ENCODE measurements around the gene OR2AP1. TPM values are rescaled to one million over a fixed set of nuclear protein-coding genes. Genes with fewer than 3 reads are reported as not detected.
A peak's percentile ranks its signal among the peaks of the same experiment; 100 is the strongest.
"Not testable (repeated sequence)": the region's sequence is repeated elsewhere in the genome, so short reads cannot be mapped to it uniquely, and the experiment has no call there.

The OR2AP1 gene
- polyA plus RNA-seq, 3 donors, result not detected

DNA sequence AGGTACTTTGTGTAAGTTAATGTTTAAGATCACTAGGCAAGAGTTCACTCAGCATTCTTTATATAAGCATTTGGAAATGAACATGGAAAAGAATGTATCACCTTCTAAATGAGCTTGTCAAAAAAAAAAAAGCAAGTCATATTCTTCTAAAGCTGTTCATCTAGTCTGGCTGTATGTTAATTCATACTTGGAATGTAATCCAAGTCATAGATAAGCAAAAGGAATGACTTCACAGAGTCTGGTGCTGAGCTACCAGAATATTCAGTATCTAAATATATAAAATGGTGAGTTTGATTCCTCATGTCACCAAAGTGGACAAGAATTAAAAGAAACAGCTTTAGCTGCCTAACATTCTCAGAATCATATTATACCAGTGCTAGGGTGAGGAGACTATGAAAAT is 18.0 kb upstream of the OR2AP1 start:
- no peaks in the 10 kb centered on the region for H3K36me3 Mint-ChIP-seq
- peaks cover 4 to 23% (median 13%) of the 10 kb centered on the region in 7 donors for H3K9me3 Mint-ChIP-seq
- H3K27ac Mint-ChIP-seq, result no peak overlapping the region
- DNase-seq, result no peak
- intact Hi-C loops (cut with micrococcal nuclease), result no loop called here
- Histone ChIP-seq H4K20me1 (ENCODE audit: insufficient read depth, low read length) (no peaks in the 10 kb centered on the region), H2AFZ (ENCODE audit: insufficient read depth, low read depth, low read length, poor library complexity, severe bottlenecking) (no peak overlapping the region), H3K4me2 (replicated peaks; ENCODE audit: extremely low read depth, low read length, poor library complexity, severe bottlenecking) (no peak overlapping the region), H3K4me3 (replicated peaks in 1 of 3; ENCODE audit: low read depth in 2 of 3, low read length in 3 of 3) (no peak overlapping the region), H3K27me3 (ENCODE audit: control insufficient read depth in 2 of 2, insufficient read depth in 2 of 2, low read length in 2 of 2) (no peaks in the 10 kb centered on the region), H3K9me3 (replicated peaks in 1 of 2; ENCODE audit: control insufficient read depth in 1 of 2, insufficient read depth in 1 of 2, low read length in 2 of 2) (peaks cover 6 to 16% of the 10 kb centered on the region in 2 donors), H3K36me3 (replicated peaks in 1 of 2; ENCODE audit: control insufficient read depth in 1 of 2, insufficient read depth in 2 of 2, low read length in 2 of 2) (no peaks in the 10 kb centered on the region), H3K9ac (ENCODE audit: insufficient read depth, low read length, poor library complexity, severe bottlenecking) (no peak overlapping the region), H3K27ac (ENCODE audit: low read depth in 1 of 2, low read length in 2 of 2) (no peak overlapping the region), H3K4me1 (ENCODE audit: control insufficient read depth in 1 of 2, insufficient read depth in 2 of 2, low read length in 2 of 2) (no peaks in the 10 kb centered on the region), H3K79me2 (ENCODE audit: insufficient read depth, low read length) (no peaks in the 10 kb centered on the region)
- no peaks in the 10 kb centered on the region for H3K4me1 Mint-ChIP-seq
- no peak overlapping the region for H3K4me3 Mint-ChIP-seq
- peaks cover 0 to 2% (median 2%) of the 10 kb centered on the region in 3 donors for H3K27me3 Mint-ChIP-seq (ENCODE audit: low read depth in 3 of 3)
- TF ChIP-seq, protein P1, sequence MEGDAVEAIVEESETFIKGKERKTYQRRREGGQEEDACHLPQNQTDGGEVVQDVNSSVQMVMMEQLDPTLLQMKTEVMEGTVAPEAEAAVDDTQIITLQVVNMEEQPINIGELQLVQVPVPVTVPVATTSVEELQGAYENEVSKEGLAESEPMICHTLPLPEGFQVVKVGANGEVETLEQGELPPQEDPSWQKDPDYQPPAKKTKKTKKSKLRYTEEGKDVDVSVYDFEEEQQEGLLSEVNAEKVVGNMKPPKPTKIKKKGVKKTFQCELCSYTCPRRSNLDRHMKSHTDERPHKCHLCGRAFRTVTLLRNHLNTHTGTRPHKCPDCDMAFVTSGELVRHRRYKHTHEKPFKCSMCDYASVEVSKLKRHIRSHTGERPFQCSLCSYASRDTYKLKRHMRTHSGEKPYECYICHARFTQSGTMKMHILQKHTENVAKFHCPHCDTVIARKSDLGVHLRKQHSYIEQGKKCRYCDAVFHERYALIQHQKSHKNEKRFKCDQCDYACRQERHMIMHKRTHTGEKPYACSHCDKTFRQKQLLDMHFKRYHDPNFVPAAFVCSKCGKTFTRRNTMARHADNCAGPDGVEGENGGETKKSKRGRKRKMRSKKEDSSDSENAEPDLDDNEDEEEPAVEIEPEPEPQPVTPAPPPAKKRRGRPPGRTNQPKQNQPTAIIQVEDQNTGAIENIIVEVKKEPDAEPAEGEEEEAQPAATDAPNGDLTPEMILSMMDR (IDR thresholded peaks at IDR 0.05), result no peak

DNA sequence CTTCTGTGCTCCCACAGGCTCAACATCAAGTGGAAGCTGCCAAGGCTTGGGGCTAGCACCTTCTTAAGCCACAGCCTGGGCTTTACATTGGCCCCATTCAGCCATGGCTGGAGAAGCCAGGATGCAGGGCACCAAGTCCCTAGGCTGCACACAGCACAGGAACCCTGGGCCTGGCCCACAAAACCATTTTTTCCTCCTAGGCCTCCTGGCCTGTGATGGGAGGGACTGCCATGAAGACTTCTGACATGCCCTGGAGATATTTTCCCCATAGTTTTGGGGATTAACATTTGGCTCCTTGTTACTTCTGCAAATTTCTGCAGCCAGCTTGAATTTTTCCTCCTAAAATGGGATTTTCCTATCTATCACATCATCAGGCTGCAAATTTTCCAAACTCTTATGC is 2.2 kb upstream of the OR2AP1 start:
- Mint-ChIP-seq H3K9me3 (peaks cover 18 to 30% (median 28%) of the 10 kb centered on the region in 7 donors), H3K27ac (peak overlapping the region in 1 of 7 donors; percentile 27)
- DNase-seq; H3K27ac ChIP-seq (ENCODE audit: low read depth in 1 of 2, low read length in 2 of 2); H4K20me1 ChIP-seq (ENCODE audit: insufficient read depth, low read length); H3K36me3 ChIP-seq (replicated peaks in 1 of 2; ENCODE audit: control insufficient read depth in 1 of 2, insufficient read depth in 2 of 2, low read length in 2 of 2); H3K9ac ChIP-seq (ENCODE audit: insufficient read depth, low read length, poor library complexity, severe bottlenecking); H3K27me3 ChIP-seq (ENCODE audit: control insufficient read depth in 2 of 2, insufficient read depth in 2 of 2, low read length in 2 of 2); H3K27me3 Mint-ChIP-seq (ENCODE audit: low read depth in 3 of 3); intact Hi-C loops (cut with micrococcal nuclease); H3K4me3 Mint-ChIP-seq; H3K79me2 ChIP-seq (ENCODE audit: insufficient read depth, low read length); H3K4me1 Mint-ChIP-seq; H3K36me3 Mint-ChIP-seq; H2AFZ ChIP-seq (ENCODE audit: insufficient read depth, low read depth, low read length, poor library complexity, severe bottlenecking); H3K4me1 ChIP-seq (ENCODE audit: control insufficient read depth in 1 of 2, insufficient read depth in 2 of 2, low read length in 2 of 2); H3K4me3 ChIP-seq (replicated peaks in 1 of 3; ENCODE audit: low read depth in 2 of 3, low read length in 3 of 3); H3K4me2 ChIP-seq (replicated peaks; ENCODE audit: extremely low read depth, low read length, poor library complexity, severe bottlenecking): not testable (repeated sequence)
- peaks cover 24 to 26% of the 10 kb centered on the region in 2 donors for H3K9me3 ChIP-seq (replicated peaks in 1 of 2; ENCODE audit: control insufficient read depth in 1 of 2, insufficient read depth in 1 of 2, low read length in 2 of 2)

DNA sequence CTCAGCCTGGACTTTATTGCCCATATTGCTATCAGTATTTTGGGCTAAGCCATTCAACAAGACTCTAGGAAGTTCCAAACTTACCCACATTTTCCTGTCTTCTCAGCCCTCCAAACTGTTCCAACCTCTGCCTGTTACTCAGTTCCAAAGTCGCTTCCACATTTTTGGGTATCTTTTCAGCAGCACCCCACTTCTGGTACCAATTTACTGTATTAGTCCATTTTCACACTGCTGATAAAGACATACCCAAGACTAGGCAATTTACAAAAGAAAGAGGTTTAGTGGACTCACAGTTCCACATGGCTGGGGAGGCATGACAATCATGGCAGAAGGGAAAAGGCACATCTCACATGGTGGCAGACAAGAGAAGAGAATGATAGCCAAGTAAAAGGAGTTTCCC is 1.6 kb upstream of the OR2AP1 start:
- H3K27ac ChIP-seq (ENCODE audit: low read depth in 1 of 2, low read length in 2 of 2); H3K27me3 ChIP-seq (ENCODE audit: control insufficient read depth in 2 of 2, insufficient read depth in 2 of 2, low read length in 2 of 2); H3K4me1 Mint-ChIP-seq; H3K4me3 Mint-ChIP-seq; H3K27me3 Mint-ChIP-seq (ENCODE audit: low read depth in 3 of 3); DNase-seq; H2AFZ ChIP-seq (ENCODE audit: insufficient read depth, low read depth, low read length, poor library complexity, severe bottlenecking); H3K9ac ChIP-seq (ENCODE audit: insufficient read depth, low read length, poor library complexity, severe bottlenecking); H3K36me3 Mint-ChIP-seq; H3K4me3 ChIP-seq (replicated peaks in 1 of 3; ENCODE audit: low read depth in 2 of 3, low read length in 3 of 3); H3K4me2 ChIP-seq (replicated peaks; ENCODE audit: extremely low read depth, low read length, poor library complexity, severe bottlenecking); H3K27ac Mint-ChIP-seq; H3K4me1 ChIP-seq (ENCODE audit: control insufficient read depth in 1 of 2, insufficient read depth in 2 of 2, low read length in 2 of 2); intact Hi-C loops (cut with micrococcal nuclease); H3K79me2 ChIP-seq (ENCODE audit: insufficient read depth, low read length); H4K20me1 ChIP-seq (ENCODE audit: insufficient read depth, low read length); H3K36me3 ChIP-seq (replicated peaks in 1 of 2; ENCODE audit: control insufficient read depth in 1 of 2, insufficient read depth in 2 of 2, low read length in 2 of 2): not testable (repeated sequence)
- H3K9me3 ChIP-seq (replicated peaks in 1 of 2; ENCODE audit: control insufficient read depth in 1 of 2, insufficient read depth in 1 of 2, low read length in 2 of 2), result peaks cover 24 to 26% of the 10 kb centered on the region in 2 donors
- H3K9me3 Mint-ChIP-seq, result peaks cover 18 to 30% (median 26%) of the 10 kb centered on the region in 7 donors
- 100% methylated on average over 1 of the region's 1 CpG for WGBS (ENCODE audit: insufficient coverage)

Measured in CD14-positive monocyte (primary cell).